ENCODE results near the gene HLA-DRB1.

- TF ChIP-seq PATZ1 (CRISPR knock-in tag; IDR thresholded peaks at IDR 0.05; ENCODE audit: borderline replicate concordance) (no peak), ZFP3 (CRISPR knock-in tag; IDR thresholded peaks at IDR 0.05) (no peak), RARB (CRISPR knock-in tag; IDR thresholded peaks at IDR 0.05) (no peak), ZNF8 (CRISPR knock-in tag; IDR thresholded peaks at IDR 0.05) (no peak), CREB5 (CRISPR knock-in tag; IDR thresholded peaks at IDR 0.05; ENCODE audit: low read depth) (no peak), GLIS3 (CRISPR knock-in tag; IDR thresholded peaks at IDR 0.05) (no peak), ESRRG (CRISPR knock-in tag; IDR thresholded peaks at IDR 0.05) (no peak), ZNF565 (CRISPR knock-in tag; conservative IDR thresholded peaks at IDR 0.05; ENCODE audit: low read depth) (no peak), SNAI2 (CRISPR knock-in tag; IDR thresholded peaks at IDR 0.05) (no peak)
Measured at GRCh38 chr6:32622545-32623401, 33.1 kb upstream of the HLA-DRB1 start.

Data from SK-N-SH treated with all-trans-retinoic acid at 6 μM for 48 hours (cell line).